Measurements from ENCODE around the gene SYTL4. TPM values are rescaled to one million over a fixed set of nuclear protein-coding genes. Genes with fewer than 3 reads are reported as not detected.

SYTL4 gene
- total and polyA plus RNA-seq, 2 of the 13 experiments (the other 11 are each of a cell fraction or from before 2014, with no cell fraction given): 0.41 to 0.73 TPM

DNA sequence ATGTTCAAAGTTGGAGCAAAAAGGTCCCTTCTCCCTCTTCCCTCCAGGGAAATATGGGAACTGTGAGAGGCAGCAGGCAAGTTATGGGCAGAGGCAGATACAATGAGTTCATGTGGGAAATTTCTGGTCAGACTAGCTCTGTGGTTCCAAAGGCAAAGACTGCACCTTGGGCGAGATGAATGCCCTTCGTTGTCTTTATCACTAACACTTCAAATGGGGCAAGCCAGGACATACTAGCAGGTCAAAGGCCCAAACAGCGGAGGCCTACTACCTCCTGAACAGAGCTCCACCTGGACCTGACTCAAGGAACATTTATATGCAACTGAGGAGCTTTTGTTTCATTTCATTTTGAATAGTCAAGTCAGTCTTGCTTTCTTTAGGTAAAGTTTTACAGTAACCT is 59.0 kb downstream of the SYTL4 start:
- Histone ChIP-seq H3K27me3 (ENCODE audit: control insufficient read depth in 1 of 2, insufficient read depth in 2 of 2, low read length in 2 of 2) (no peaks in the 10 kb centered on the region), H2AFZ (ENCODE audit: low read length) (no peak overlapping the region), H4K20me1 (ENCODE audit: insufficient read depth, low read length) (no peaks in the 10 kb centered on the region), H3K36me3 (replicated peaks in 1 of 2; ENCODE audit: control insufficient read depth in 1 of 2, insufficient read depth in 2 of 2, low read length in 2 of 2) (no peaks in the 10 kb centered on the region), H3K79me2 (ENCODE audit: insufficient read depth, low read length) (no peaks in the 10 kb centered on the region), H3K27ac (ENCODE audit: extremely low read length, insufficient read depth, low read length) (no peak overlapping the region), H3K4me2 (ENCODE audit: low read depth, low read length) (no peak overlapping the region), H3K4me1 (ENCODE audit: insufficient read depth, low read length) (peaks cover 10% of the 10 kb centered on the region), H3K9ac (ENCODE audit: insufficient read depth, low read depth, low read length) (no peak overlapping the region), H3K9me3 (ENCODE audit: low read length) (no peaks in the 10 kb centered on the region), H3K4me3 (replicated peaks in 1 of 3; ENCODE audit: insufficient read depth in 1 of 3, low read depth in 2 of 3, low read length in 3 of 3) (no peak overlapping the region)
- intact Hi-C loops (cut with micrococcal nuclease; ENCODE audit: unreplicated experiment): no loop called here
- no peak for DNase-seq (ENCODE audit: low spot score)
- BruUV-seq (replicated peaks): no TSS peak
- no peak for ATAC-seq
- FAIRE-seq: no peak
- in situ Hi-C loops (cut with HindIII; ENCODE audit: extremely low pct_ligation_motif_present, low pct_unique_long_range_greater_than_20kb): no loop called here
- no CpG with 5 or more reads among the region's 3 CpGs for WGBS (ENCODE audit: low lambda C conversion rate)
- ChIA-PET CTCF (ENCODE audit: low intra/inter-chr PET ratio, low total read pairs) (no interaction called here), POLR2A (no interaction called here)
- no peak for TF ChIP-seq ZNF552 (CRISPR knock-in tag; IDR thresholded peaks at IDR 0.05; ENCODE audit: borderline replicate concordance)
- TF ChIP-seq EHMT2 (IDR thresholded peaks at IDR 0.05; ENCODE audit: borderline replicate concordance, low read depth, low read length): no peak
- TF ChIP-seq ZKSCAN5 (CRISPR knock-in tag; IDR thresholded peaks at IDR 0.05): no peak
- no peak for TF ChIP-seq NFE2 (CRISPR knock-in tag; IDR thresholded peaks at IDR 0.05)
- no peak for TF ChIP-seq CBX5 (CRISPR knock-in tag; IDR thresholded peaks at IDR 0.05; ENCODE audit: borderline replicate concordance)
- no peak for TF ChIP-seq MLXIP (CRISPR knock-in tag; IDR thresholded peaks at IDR 0.05; ENCODE audit: borderline replicate concordance)
- no peak for TF ChIP-seq ZNF644 (CRISPR knock-in tag; IDR thresholded peaks at IDR 0.05; ENCODE audit: low read depth)
- no peak for TF ChIP-seq TFE3 (CRISPR knock-in tag; IDR thresholded peaks at IDR 0.05)
- TF ChIP-seq AGO1 (IDR thresholded peaks at IDR 0.05; ENCODE audit: low read depth, low read length, poor library complexity, severe bottlenecking): no peak
- no peak for TF ChIP-seq HNRNPK (IDR thresholded peaks at IDR 0.05; ENCODE audit: low read depth, low read length, poor library complexity, severe bottlenecking)

Data from HepG2 (cell line).